Neutrophil (primary cell): ENCODE results near the gene PDE4D.

ENCODE experiments used
- H3K27ac ChIP-seq: fragments of 200-600 bp; sonication (generic); 2 replicates; pipeline ENCODE4 v1.5.1; 2016; ENCODE audit warnings: mild to moderate bottlenecking, moderate library complexity
- H3K27me3 ChIP-seq: fragments of 200-600 bp; sonication (generic); 2 replicates; pipeline ENCODE4 v1.6.0; 2016; ENCODE audit warnings: mild to moderate bottlenecking
- H3K36me3 ChIP-seq: fragments of 200-600 bp; sonication (generic); 2 replicates; pipeline ENCODE4 v1.5.1; 2017
- H3K4me1 ChIP-seq, 2 experiments: fragments of 200-600 bp in 1 of 2; sonication (generic) in 1 of 2; 1 replicate in 1 of 2; 2 replicates in 1 of 2; pipeline versions ENCODE4 v1.5.1 to v1.6.1; 2013 to 2016; ENCODE audit warnings: low read depth in 1 of 2, low read length in 1 of 2, mild to moderate bottlenecking in 1 of 2, moderate library complexity in 1 of 2; ENCODE audit not compliant: control insufficient read depth in 1 of 2, insufficient read depth in 1 of 2
- H3K4me3 ChIP-seq, 2 experiments: fragments of 200-600 bp in 1 of 2; sonication (generic) in 1 of 2; 1 replicate in 1 of 2; 2 replicates in 1 of 2; pipeline ENCODE4 v1.5.1; 2013 to 2016; ENCODE audit warnings: low read depth in 1 of 2, low read length in 1 of 2, mild to moderate bottlenecking in 1 of 2, moderate library complexity in 1 of 2
- H3K9me3 ChIP-seq: fragments of 200-600 bp; sonication (generic); 2 replicates; pipeline ENCODE4 v1.5.1; 2016
- CTCF ChIP-seq: fragments of 200-600 bp; sonication (generic); IDR thresholded peaks from 2 replicates; pipeline ENCODE4 v1.5.1; 2016; ENCODE audit warnings: antibody characterized with exemption

The PDE4D gene

DNA sequence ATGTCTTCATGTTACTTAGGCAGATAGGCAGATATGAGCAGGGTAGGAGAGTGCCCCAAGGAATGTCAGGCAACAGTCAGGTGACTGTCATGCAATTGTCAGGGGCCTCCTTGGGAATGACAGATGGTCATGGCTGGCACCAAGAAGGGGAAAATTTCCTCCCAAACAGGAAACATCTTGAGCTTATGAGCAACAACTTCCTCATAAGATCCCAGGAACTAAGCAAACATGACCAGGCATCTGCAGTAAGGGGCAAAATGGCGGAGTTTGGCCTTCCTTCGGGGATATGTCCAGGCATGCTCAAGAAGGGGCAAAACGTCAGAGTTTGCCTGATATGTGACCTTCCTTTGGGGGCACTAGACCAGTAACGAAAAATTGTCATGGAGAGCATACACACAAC, 591.8 kb downstream of the PDE4D start:
- H3K27me3 ChIP-seq = no peaks in the 10 kb centered on the region
- H3K4me1 ChIP-seq = peaks cover 7 to 8% of the 10 kb centered on the region in 2 experiments
- no peak overlapping the region for H3K4me3 ChIP-seq
- no peaks in the 10 kb centered on the region for H3K9me3 ChIP-seq
- TF ChIP-seq CTCF = no peak
- no peaks in the 10 kb centered on the region for H3K36me3 ChIP-seq
- H3K27ac ChIP-seq = no peak overlapping the region

DNA sequence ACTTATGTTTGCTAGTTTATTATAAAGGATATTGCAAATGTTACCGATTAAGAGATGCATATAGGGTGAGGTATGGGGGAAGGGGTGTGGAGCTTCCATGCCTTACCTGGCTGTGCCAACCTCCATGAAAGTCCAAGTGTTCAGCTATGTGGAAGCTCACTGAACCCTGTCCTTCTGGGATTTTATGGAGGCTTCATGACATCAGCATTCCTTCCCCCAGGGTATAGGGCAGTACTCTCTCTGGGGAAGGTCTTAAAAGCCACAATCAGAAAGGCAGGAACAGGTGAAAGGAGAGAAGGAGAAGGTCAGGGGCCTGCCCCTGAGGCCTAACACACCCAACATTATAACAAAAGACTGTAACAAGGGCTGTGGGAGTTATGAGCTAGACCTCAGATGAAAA, 592.6 kb downstream of the PDE4D start:
- Histone ChIP-seq H3K4me1 (peaks cover 9 to 14% of the 10 kb centered on the region in 2 experiments), H3K36me3 (no peaks in the 10 kb centered on the region), H3K4me3 (no peak overlapping the region), H3K9me3 (no peaks in the 10 kb centered on the region), H3K27ac (no peak overlapping the region), H3K27me3 (no peaks in the 10 kb centered on the region)
- TF ChIP-seq CTCF = no peak

- Histone ChIP-seq H3K36me3 (peaks cover under 1% of the 10 kb centered on the region), H3K9me3 (no peaks in the 10 kb centered on the region), H3K4me3 (no peak overlapping the region), H3K4me1 (peaks cover 9 to 14% of the 10 kb centered on the region in 2 experiments), H3K27me3 (no peaks in the 10 kb centered on the region), H3K27ac (no peak overlapping the region)
- no peak for TF ChIP-seq CTCF
Measured at GRCh38 chr5:59299006-59299405, 594.5 kb downstream of the PDE4D start.

- H3K4me1 ChIP-seq = peaks cover 9 to 14% of the 10 kb centered on the region in 2 experiments
- H3K27ac ChIP-seq = peak overlapping the region; percentile 63
- no peaks in the 10 kb centered on the region for H3K9me3 ChIP-seq
- TF ChIP-seq CTCF = no peak
- no peaks in the 10 kb centered on the region for H3K27me3 ChIP-seq
- peaks cover 6% of the 10 kb centered on the region for H3K36me3 ChIP-seq
- no peak overlapping the region for H3K4me3 ChIP-seq
Measured at GRCh38 chr5:59296317-59297264, 596.9 kb downstream of the PDE4D start.

DNA sequence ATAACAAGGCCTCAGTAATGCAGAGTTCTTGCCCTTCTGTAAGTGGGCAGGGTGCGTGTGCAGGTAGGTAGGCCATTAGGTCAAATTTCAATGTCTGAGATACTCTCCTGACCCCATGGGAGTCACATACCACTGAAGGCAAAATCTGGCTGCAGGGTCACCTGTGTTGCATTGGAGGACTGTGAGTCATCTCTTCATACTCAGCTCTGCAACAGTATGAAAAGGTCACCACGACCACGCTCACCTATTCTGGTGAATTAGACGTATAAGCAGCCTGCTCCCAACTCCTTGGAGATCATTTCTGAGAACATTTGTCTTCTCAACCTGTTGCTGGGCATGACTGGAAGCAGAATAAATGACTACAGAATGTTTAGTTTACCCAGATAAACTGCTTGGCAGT, 599.8 kb downstream of the PDE4D start:
- Histone ChIP-seq H3K27ac (no peak overlapping the region), H3K4me1 (peaks cover 9 to 14% of the 10 kb centered on the region in 2 experiments), H3K27me3 (no peaks in the 10 kb centered on the region), H3K36me3 (peaks cover 6% of the 10 kb centered on the region), H3K9me3 (no peaks in the 10 kb centered on the region), H3K4me3 (no peak overlapping the region)
- TF ChIP-seq CTCF = no peak
